Kasumi-1 (cell line): ENCODE results near the gene ZNF853.
"Not testable (repeated sequence)": the region's sequence is repeated elsewhere in the genome, so short reads cannot be mapped to it uniquely, and the experiment has no call there.

Experiments used
- DNase-seq, 2 experiments: peaks; one replicate each; lab custom pipeline; 2025; lab: John Stamatoyannopoulos, UW

Gene ZNF853

GRCh38 chr7:6606866-6607583 is 8.4 kb upstream of the ZNF853 start:
- DNase-seq, result no peak

DNA sequence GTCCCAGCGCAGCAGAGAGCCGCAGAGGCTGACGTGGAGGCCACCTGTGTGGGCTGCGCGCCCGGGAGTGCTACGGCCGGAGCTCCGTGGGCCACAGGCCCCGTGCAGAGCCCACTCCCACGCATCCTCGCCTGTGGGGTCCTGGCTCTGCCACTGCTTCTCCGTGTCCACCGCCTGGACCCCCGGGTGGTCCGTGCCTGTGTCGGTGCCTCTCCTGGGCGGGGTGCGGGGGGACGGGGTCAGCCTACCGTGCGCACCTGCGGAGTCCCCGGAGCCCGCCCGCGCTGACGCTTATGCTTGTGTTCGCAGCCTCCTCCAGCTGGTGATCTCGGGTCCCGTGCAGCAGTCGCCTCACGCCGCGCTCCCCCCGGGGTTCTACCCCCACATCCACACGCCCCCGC is 7.8 kb upstream of the ZNF853 start:
- DNase-seq, result no peak

DNA sequence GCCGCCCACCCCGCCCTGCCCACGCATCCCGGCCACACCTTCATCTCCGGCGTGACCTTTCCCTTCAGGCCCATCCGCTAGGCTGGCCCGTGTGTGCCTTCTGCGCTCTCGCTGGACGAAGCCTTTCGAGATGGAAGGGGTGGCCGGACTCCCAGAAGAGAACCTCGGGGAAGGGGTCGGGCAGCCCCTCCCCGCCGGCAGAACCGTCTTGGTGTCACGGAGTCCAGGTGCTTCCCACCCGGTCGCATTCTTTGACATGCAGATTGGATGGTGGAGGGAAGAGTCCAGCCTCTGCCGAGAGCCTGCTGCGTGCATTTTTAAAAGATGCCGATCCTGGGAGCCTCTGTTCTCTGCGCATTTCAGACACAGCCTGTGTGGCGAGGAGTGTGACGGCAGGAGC is 7.3 kb upstream of the ZNF853 start:
- no peak for DNase-seq

DNA sequence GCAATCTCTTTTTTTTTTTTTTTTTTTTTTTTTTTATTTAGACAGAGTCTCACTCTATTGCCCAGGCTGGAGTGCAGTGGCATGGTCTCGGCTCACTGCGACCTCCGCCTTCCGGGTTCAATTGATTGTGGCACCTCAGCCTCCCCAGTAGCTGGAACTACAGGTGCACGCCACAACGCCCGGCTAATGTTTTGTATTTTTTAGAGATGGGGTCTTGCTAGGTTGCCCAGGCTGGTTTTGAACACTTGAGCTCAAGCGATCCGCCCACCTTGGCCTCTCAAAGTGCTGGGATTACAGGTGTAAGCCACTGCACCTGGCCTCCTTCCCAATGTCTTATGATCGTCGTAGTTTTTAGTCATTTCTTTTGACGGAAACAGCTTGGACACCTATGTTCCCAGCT is 6.6 kb upstream of the ZNF853 start:
- no peak for DNase-seq

DNA sequence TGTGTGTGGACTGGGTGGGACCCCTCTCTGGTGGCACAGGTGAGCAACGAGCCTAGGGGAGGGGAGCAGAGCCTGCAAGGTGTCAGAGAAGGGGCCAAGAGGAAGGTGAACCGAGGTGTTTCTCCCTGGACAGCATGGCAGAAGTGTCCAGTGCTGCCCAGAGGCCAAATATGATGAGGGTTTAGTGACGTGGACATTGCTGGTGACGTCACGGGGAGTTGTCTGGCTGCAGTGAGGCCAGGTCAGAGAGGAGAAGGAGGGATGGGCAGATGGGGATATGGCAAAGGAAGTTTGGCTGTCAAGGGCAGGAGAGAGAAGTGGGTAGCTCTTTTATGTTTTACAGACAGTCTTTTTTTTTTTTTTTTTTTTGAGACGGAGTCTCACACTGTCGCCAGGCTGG is 2.6 kb upstream of the ZNF853 start:
- DNase-seq, result no peak

DNA sequence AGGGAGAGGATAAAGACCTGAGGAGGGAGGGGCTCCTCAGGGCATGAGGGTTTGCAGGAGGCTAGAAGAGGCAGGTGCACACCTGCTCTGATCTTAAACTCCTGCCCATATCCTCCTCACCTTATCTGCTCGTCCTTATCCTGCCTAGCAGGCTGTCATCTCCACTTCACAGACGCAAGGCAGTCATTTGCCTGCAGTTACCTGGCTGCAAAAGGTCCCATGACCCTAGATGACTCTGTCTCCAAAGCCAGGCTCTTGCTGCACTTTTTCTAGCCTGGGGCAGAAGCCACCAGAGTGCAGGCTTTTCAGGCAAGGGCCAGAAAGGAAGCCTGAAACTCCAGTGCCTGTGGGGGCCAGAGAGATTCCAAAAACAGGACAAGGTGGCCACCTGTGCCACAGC is 1.7 kb upstream of the ZNF853 start:
- DNase-seq, result no peak

GRCh38 chr7:6615723-6616555 is 529 bp downstream of the ZNF853 start:
- no peak for DNase-seq

GRCh38 chr7:6616854-6617643 is 1.6 kb downstream of the ZNF853 start:
- DNase-seq, result no peak

DNA sequence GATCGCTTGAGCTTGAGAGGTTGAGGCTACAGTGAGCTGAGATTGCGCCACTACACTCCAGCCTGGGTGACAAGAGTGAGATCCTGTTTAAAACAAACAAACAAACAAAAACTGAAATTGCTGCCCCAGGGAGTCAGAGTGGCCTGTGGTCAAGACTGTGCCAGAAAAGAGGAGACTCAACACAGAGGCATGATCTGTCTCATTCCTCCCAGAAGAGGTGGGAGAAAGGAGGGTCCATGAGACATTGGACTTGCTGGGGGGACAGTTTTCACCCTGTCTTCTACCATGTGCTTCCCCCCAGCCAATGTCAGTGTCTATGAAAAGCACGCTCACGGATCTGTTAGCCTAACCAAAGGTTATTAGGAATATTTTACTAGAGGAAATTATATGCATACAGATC is 3.2 kb downstream of the ZNF853 start:
- DNase-seq, result no peak

DNA sequence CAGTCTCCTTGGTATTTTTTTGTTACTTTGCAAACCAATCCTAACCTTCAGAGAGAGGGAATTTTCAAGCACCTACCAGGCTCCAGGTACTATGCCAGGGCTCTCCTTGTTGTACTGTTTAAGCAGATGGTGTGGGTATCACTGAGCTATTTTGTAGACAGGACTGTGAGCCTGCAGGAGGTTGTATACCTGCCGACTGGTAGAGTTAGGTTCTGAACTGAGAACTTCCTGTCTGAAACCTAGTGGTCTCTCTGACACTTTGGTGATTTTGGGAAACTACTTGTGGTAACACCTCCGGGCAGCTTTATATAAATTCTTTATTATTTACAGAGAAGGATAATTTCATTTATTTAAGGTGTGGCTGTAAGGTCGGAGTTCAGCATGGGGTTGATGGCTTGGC is 4.6 kb downstream of the ZNF853 start:
- DNase-seq, result no peak

DNA sequence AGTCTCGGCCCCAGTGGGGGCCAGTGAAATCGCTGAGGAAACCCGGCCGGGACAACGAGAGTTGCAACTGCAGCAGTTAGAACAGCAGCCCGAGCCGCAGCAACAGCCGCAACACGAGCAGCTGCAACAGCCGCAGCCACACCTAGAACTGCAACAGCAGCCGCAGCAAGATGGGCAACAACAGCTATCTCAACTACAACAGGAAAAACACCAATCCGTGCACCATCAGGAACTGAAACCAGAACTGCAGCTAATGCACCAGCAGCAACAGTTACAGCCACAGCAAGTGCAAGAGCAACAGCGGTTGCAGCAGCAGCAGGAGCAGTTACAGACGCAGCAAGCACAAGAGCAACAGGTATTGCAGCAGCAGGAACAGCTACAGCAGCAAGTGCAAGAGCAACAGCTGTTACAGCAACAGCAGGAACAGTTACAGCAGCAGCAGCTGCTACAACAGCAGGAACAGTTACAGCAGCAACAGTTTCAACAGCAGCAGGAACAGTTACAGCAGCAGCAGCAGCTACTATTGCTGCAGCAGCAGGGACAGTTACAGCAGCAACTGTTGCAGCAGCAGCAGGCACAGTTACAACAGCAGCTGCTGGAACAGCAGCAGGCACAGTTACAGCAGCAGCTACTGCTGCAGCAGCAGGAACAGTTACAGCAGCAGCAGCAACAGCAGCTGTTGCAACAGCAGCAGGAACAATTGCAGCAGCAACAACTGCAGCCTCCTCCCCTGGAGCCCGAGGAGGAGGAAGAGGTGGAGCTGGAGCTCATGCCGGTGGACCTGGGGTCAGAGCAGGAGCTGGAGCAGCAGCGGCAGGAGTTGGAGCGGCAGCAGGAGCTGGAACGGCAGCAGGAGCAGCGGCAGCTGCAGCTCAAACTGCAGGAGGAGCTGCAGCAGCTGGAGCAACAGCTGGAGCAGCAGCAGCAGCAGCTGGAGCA is 6.1 kb downstream of the ZNF853 start:
- no peak for DNase-seq

GRCh38 chr7:6622134-6622710 is 6.8 kb downstream of the ZNF853 start:
- no peak for DNase-seq

DNA sequence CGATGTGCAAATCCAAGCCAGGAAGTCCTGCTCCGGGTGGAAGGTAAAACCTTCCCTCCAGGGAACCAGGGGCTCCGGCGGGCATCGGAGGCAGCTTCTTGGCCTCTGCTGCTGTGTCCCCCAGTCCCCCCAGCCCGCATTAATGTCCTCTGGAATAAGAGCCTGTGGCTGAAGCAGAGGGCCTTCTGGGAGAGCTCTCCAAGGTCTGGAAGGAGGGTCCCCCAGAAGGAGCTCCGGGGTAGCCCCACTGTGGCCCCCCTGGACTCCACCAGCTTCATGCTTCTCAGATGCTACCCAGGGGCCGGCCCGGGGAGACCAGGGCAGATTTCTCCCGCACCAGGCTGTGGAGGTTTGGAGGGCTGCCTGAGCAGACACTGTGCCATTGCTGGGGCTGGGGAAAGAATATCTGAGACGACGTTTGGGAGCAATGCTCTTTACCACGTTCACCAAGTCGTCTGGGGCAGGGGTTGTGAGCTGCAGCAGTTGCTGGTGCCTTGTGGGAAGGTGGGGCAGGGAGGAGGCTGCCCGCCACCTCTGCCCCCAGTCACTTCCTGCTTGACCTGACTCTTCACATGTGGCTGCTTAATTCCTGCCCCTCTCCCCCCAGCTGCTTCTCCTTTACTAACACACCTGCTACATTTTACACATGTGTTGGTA is 8.3 kb downstream of the ZNF853 start:
- no peak for DNase-seq

DNA sequence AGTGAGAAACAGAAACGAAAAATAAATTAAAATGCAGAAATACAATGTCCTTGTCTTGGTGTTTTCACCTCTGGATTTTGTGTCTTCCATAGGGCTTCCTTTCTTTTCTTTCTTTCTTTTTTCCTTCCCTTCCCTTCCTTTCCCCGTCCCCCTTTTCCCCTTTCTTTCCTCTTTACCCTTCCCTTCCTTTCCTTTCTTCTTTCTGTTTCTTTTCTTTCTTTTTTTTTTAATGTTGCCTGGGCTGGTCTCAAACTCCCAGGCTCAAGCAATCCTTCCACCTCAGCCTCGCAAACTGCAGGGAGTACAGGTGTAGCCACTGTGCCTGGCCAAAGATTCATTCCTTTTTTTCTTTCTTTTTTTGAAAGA is 8.8 kb downstream of the ZNF853 start:
- DNase-seq, result no peak

DNA sequence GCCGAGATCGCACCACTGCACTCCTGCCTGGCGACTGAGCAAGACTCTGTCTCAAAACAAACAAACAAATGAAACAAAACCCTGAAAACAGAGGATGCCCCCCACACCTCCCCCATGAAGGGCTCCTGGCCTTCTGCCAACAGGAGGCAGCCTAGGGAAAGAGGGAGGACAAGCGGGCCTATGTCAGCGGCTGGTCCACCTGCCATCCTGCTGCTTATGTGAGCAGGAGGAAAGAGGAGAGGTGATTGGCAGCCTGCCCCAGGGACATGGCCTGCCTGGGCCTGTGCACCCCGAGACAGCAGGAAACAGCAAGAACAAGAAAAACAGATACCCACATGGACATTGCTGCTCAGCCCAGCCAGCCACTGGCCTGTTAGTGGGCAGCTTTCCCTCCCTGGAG is 12.6 kb downstream of the ZNF853 start:
- no peak for DNase-seq

- DNase-seq, result no peak
Measured at GRCh38 chr7:6630007-6630849, 14.8 kb downstream of the ZNF853 start.

GRCh38 chr7:6631605-6632004 is 16.2 kb downstream of the ZNF853 start:
- DNase-seq, result no peak

DNA sequence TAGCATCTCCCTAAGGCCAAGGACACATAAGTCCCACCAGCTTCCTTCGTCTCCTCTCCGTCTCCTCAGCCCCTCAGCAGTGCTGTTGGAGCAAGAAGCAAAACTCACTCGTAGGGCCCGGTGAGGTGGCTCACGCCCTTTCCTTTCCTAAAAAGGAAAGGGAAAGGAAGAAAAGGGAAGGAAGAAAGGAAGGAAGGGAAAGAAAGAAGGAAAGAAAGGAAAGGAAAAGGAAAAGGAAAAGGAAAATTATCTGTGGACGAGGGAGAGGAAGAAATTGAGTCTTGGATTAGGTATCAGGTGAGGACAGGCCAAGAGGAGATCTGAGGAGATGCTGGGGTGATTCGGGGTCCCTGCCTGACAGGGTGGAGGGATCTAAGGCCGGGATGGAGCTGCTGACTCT is 18.6 kb downstream of the ZNF853 start:
- no peak for DNase-seq

- not testable (repeated sequence) for DNase-seq
Measured at GRCh38 chr7:6634971-6635370, 19.6 kb downstream of the ZNF853 start.
